Measurements from ENCODE around the gene SASH3. TPM values are rescaled to one million over a fixed set of nuclear protein-coding genes. Genes with fewer than 3 reads are reported as not detected.

Gene SASH3
- polyA plus RNA-seq, 2 donors = 2.1 to 2.8 TPM

DNA sequence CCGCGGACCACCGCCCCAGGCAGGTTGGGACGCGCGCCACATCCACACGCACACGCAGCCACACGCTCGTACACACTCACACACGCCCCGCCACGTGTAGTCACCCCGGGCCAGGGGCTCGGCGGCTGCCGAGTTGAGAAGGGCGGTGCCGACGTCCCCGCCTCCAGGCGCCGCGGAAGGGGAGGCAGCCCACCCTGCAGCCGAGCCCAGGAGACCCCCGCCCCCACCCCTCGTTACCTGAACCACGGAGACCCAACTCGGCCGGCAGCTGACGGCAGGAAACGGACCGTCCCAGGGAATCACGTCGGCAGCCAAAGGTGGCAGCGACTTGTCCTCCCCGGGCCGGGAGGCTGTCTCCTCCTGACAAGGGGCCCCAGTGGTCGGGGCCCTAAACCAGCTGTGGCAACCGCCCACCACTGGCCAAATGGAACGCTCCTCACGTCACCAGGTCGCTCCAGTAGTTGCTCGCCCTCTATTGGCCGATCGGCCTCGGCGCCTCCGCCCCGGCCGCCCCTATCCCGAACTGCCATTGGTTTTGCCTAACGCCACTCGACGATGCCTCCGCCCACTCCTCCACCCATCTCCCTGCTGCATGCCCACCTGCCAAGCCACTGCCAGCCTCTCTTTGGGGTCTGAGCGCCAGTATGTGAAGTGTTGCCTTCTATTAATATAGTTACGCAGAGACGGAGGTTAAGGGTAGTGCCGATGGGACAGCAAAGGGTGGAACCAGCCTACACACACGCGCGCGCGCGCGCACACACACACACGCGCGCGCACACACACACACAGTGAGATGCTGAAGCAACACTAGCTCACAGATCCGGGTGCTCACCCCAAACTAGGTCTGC is 63.9 kb downstream of the SASH3 start, which contains the start of gene ZDHHC9:
TSS of gene ZDHHC9 (minus strand) at position 428 of the 848 bp plus-strand sequence. CDS start 1,941 bp downstream, outside the sequence.
- WGBS, 2 donors = 1 to 40% methylated on average over 67 to 72 of the region's 72 CpGs
- Histone ChIP-seq H3K27me3 (ENCODE audit: control insufficient read depth in 1 of 2, insufficient read depth in 2 of 2, low read length in 2 of 2) (no peaks in the 10 kb centered on the region), H3K27ac (ENCODE audit: low read depth in 2 of 2, low read length in 1 of 2) (peak within 1 kb of the TSS; percentile 62 to 64), H3K4me1 (ENCODE audit: control insufficient read depth in 2 of 2, insufficient read depth in 2 of 2, low read length in 1 of 2) (peaks cover 0 to 5% of the 10 kb centered on the region in 2 donors), H3K9me3 (ENCODE audit: control insufficient read depth in 2 of 2, insufficient read depth in 1 of 2, low read depth in 1 of 2, low read length in 1 of 2) (no peaks in the 10 kb centered on the region), H3K4me3 (ENCODE audit: low read depth in 1 of 2, low read length in 2 of 2) (peak within 1 kb of the TSS; percentile 61 to 81), H3K36me3 (ENCODE audit: control insufficient read depth in 2 of 2, insufficient read depth in 2 of 2, low read length in 1 of 2) (no peaks in the 10 kb centered on the region)

Other genes starting within 250 kb of the SASH3 start
- 1 to 10 TPM; 6.4 to 7.5 TPM for gene OCRL, start 239.7 kb upstream of the SASH3 start, polyA plus RNA-seq
- under 1 TPM; 0.22 to 0.31 TPM for gene APLN, start 125.0 kb upstream of the SASH3 start, polyA plus RNA-seq
- under 1 TPM; 0.14 to 0.35 TPM for gene XPNPEP2, start 41.0 kb upstream of the SASH3 start, polyA plus RNA-seq
- 1 to 10 TPM; 4.6 to 8.1 TPM for gene ZDHHC9, start 63.9 kb downstream of the SASH3 start, polyA plus RNA-seq
- gene UTP14A, start 126.2 kb downstream of the SASH3 start, polyA plus RNA-seq = 10 to 100 TPM in 1 of 2 donors, 1 to 10 TPM in 1; 8.3 to 14.1 TPM
- gene BCORL1, start 202.7 kb downstream of the SASH3 start, polyA plus RNA-seq = 1 to 10 TPM; 1.0 to 1.7 TPM

All from esophagus (tissue), 2 donors.